HG03558 (cell line): ENCODE measurements around the gene CDH15.

ENCODE experiments used
- ATAC-seq: cut with Tn5 transposase; IDR thresholded peaks from one replicate; pipeline ENCODE4 v1.9.1; 2021; ENCODE audit warnings: moderate number of reproducible peaks; ENCODE audit not compliant: unreplicated experiment; ENCODE audit errors: extremely low read depth

Gene CDH15

GRCh38 chr16:89170346-89171215, 967 bp upstream of the CDH15 start:
- ATAC-seq: no peak

- ATAC-seq: no peak
Observed at GRCh38 chr16:89172171-89172527, 601 bp downstream of the CDH15 start.

GRCh38 chr16:89172528-89173173, 1.1 kb downstream of the CDH15 start:
- ATAC-seq: no peak

GRCh38 chr16:89173174-89173921, 1.8 kb downstream of the CDH15 start:
- no peak for ATAC-seq

GRCh38 chr16:89174055-89174827, 2.7 kb downstream of the CDH15 start:
- ATAC-seq: no peak

- no peak for ATAC-seq
Observed at GRCh38 chr16:89174877-89175276, 3.3 kb downstream of the CDH15 start.

- no peak for ATAC-seq
Observed at GRCh38 chr16:89175280-89176146, 4.0 kb downstream of the CDH15 start.

- ATAC-seq: no peak
Observed at GRCh38 chr16:89176147-89176690, 4.7 kb downstream of the CDH15 start.

- ATAC-seq: no peak
Observed at GRCh38 chr16:89176717-89177116, 5.2 kb downstream of the CDH15 start.

- no peak for ATAC-seq
Observed at GRCh38 chr16:89177501-89177900, 6.0 kb downstream of the CDH15 start.

- no peak for ATAC-seq
Observed at GRCh38 chr16:89178453-89179147, 7.1 kb downstream of the CDH15 start.

- ATAC-seq: no peak
Observed at GRCh38 chr16:89179148-89179484, 7.6 kb downstream of the CDH15 start.

GRCh38 chr16:89179656-89180315, 8.2 kb downstream of the CDH15 start:
- ATAC-seq: no peak

- ATAC-seq: no peak
Observed at GRCh38 chr16:89183463-89183862, 11.9 kb downstream of the CDH15 start.

GRCh38 chr16:89183975-89184676, 12.6 kb downstream of the CDH15 start:
- ATAC-seq: no peak

- ATAC-seq: no peak
Observed at GRCh38 chr16:89184677-89184932, 13.1 kb downstream of the CDH15 start.

- ATAC-seq: no peak
Observed at GRCh38 chr16:89184933-89185794, 13.6 kb downstream of the CDH15 start.
